ENCODE results near the gene PLVAP. TPM values are rescaled to one million over a fixed set of nuclear protein-coding genes. Genes with fewer than 3 reads are reported as not detected.
A peak's percentile ranks its signal among the peaks of the same experiment; 100 is the strongest.

Gene PLVAP
- total RNA-seq, 1 donor from 2014 or later, result 0.72 TPM

GRCh38 chr19:17325133-17325532 is 52.0 kb downstream of the PLVAP start:
- peaks cover 7% of the 10 kb centered on the region for H3K27me3 Mint-ChIP-seq
- DNase-seq (ENCODE audit: extremely low spot score, unreplicated experiment), result no peak
- peaks cover 3% of the 10 kb centered on the region for H3K36me3 Mint-ChIP-seq
- no peaks in the 10 kb centered on the region for H3K9me3 Mint-ChIP-seq
- H3K4me1 Mint-ChIP-seq (ENCODE audit: unreplicated experiment), result peaks cover 5% of the 10 kb centered on the region
- no peak overlapping the region for H3K27ac Mint-ChIP-seq
- H3K4me3 Mint-ChIP-seq, result no peak overlapping the region
- TF ChIP-seq, protein P1, sequence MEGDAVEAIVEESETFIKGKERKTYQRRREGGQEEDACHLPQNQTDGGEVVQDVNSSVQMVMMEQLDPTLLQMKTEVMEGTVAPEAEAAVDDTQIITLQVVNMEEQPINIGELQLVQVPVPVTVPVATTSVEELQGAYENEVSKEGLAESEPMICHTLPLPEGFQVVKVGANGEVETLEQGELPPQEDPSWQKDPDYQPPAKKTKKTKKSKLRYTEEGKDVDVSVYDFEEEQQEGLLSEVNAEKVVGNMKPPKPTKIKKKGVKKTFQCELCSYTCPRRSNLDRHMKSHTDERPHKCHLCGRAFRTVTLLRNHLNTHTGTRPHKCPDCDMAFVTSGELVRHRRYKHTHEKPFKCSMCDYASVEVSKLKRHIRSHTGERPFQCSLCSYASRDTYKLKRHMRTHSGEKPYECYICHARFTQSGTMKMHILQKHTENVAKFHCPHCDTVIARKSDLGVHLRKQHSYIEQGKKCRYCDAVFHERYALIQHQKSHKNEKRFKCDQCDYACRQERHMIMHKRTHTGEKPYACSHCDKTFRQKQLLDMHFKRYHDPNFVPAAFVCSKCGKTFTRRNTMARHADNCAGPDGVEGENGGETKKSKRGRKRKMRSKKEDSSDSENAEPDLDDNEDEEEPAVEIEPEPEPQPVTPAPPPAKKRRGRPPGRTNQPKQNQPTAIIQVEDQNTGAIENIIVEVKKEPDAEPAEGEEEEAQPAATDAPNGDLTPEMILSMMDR (conservative IDR thresholded peaks at IDR 0.05), result no peak

GRCh38 chr19:17324357-17325114 is 52.6 kb downstream of the PLVAP start:
- Mint-ChIP-seq H3K36me3 (peaks cover 3% of the 10 kb centered on the region), H3K4me3 (no peak overlapping the region), H3K9me3 (no peaks in the 10 kb centered on the region), H3K4me1 (ENCODE audit: unreplicated experiment) (peaks cover 5% of the 10 kb centered on the region), H3K27ac (no peak overlapping the region), H3K27me3 (peaks cover 3% of the 10 kb centered on the region)
- DNase-seq (ENCODE audit: extremely low spot score, unreplicated experiment), result no peak
- TF ChIP-seq, protein P1 (conservative IDR thresholded peaks at IDR 0.05), result no peak

DNA sequence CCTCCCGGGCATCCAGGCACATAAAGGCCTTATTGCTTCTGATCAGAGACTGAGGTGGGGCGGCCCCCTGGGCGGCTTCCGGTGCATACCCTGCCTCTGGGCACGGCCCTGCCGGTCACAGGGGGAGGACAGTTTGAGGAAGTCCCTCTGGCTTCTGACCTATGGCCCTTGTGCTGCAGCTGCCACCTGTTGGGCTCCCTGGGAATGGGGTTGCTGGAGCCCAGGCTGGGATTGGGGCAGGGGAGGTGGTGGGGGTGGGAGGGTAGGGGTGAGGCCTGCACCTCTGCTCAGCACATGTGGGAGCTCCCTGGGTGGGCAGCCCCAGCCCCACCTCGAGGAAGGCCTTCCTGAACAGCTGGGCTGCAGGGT is 53.2 kb downstream of the PLVAP start:
- Mint-ChIP-seq H3K36me3 (peaks cover 3% of the 10 kb centered on the region), H3K27ac (no peak overlapping the region), H3K4me1 (ENCODE audit: unreplicated experiment) (peaks cover 5% of the 10 kb centered on the region), H3K27me3 (peaks cover 3% of the 10 kb centered on the region), H3K4me3 (no peak overlapping the region), H3K9me3 (no peaks in the 10 kb centered on the region)
- DNase-seq (ENCODE audit: extremely low spot score, unreplicated experiment), result no peak
- TF ChIP-seq, protein P1 (conservative IDR thresholded peaks at IDR 0.05), result no peak

- TF ChIP-seq, protein P1 (conservative IDR thresholded peaks at IDR 0.05), result no peak
- DNase-seq (ENCODE audit: extremely low spot score, unreplicated experiment), result no peak
- H3K27ac Mint-ChIP-seq, result no peak overlapping the region
- H3K4me3 Mint-ChIP-seq, result no peak overlapping the region
- peaks cover 3% of the 10 kb centered on the region for H3K36me3 Mint-ChIP-seq
- H3K27me3 Mint-ChIP-seq, result peaks cover 3% of the 10 kb centered on the region
- no peaks in the 10 kb centered on the region for H3K9me3 Mint-ChIP-seq
- peaks cover 5% of the 10 kb centered on the region for H3K4me1 Mint-ChIP-seq (ENCODE audit: unreplicated experiment)
Measured at GRCh38 chr19:17323300-17323963, 53.7 kb downstream of the PLVAP start.

DNA sequence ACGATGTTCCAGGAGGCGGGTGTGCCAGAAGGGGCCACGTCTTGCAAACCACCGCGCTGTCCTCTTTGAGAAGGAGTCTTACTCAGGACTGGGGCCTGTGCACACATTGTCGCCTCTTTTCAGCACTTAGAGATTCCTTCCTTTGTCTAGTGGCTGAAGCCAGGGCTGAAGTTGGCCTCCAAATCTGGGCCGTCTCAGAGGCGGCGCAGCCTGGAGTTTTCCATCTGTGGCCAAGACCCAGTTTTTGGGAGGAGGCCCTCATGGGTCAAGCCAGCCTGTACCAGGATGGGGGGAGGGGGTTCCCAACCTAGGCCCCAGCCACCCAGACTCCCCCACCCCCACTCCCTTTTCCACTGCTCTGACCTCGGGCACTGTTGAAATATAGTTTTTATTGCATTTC is 54.3 kb downstream of the PLVAP start:
- Mint-ChIP-seq H3K4me1 (ENCODE audit: unreplicated experiment) (peaks cover 4% of the 10 kb centered on the region), H3K9me3 (no peaks in the 10 kb centered on the region), H3K27me3 (peaks cover 2% of the 10 kb centered on the region), H3K4me3 (no peak overlapping the region), H3K36me3 (peaks cover 3% of the 10 kb centered on the region), H3K27ac (peak overlapping the region; percentile 74)
- no peak for DNase-seq (ENCODE audit: extremely low spot score, unreplicated experiment)
- TF ChIP-seq, protein P1 (conservative IDR thresholded peaks at IDR 0.05), result no peak
